ENCODE results near the gene WTIP. TPM values are rescaled to one million over a fixed set of nuclear protein-coding genes. Genes with fewer than 3 reads are reported as not detected.

WTIP gene
- polyA plus RNA-seq, 1 experiment = 60.9 TPM

DNA sequence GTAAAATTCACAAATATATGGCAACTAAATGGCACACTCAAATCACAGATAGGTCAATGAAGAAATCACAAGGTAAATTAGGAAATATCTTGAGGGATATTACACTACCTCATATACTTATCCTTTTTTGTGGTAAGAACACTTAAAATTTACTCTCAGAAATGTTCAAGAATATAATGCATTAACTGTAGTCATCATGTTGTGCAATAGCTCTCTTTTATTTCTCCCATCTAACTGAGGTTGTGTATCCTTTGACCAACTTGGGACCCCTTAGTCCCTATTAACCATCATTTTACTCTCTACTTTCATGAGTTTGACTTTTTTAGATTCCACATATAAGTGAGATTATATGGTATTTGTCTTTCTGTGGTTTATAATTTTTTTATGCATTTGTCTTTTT, 52.6 kb downstream of the WTIP start:
- H3K4me3 ChIP-seq (ENCODE audit: low read depth, low read length) = no peak overlapping the region
- H3K27me3 ChIP-seq (ENCODE audit: control insufficient read depth, insufficient read depth, low read length) = no peaks in the 10 kb centered on the region
- CTCF ChIA-PET = no interaction called here
- POLR2A ChIA-PET = no interaction called here
- TF ChIP-seq, protein P1, sequence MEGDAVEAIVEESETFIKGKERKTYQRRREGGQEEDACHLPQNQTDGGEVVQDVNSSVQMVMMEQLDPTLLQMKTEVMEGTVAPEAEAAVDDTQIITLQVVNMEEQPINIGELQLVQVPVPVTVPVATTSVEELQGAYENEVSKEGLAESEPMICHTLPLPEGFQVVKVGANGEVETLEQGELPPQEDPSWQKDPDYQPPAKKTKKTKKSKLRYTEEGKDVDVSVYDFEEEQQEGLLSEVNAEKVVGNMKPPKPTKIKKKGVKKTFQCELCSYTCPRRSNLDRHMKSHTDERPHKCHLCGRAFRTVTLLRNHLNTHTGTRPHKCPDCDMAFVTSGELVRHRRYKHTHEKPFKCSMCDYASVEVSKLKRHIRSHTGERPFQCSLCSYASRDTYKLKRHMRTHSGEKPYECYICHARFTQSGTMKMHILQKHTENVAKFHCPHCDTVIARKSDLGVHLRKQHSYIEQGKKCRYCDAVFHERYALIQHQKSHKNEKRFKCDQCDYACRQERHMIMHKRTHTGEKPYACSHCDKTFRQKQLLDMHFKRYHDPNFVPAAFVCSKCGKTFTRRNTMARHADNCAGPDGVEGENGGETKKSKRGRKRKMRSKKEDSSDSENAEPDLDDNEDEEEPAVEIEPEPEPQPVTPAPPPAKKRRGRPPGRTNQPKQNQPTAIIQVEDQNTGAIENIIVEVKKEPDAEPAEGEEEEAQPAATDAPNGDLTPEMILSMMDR (IDR thresholded peaks at IDR 0.05; ENCODE audit: insufficient read depth, low read depth, low read length) = no peak
- DNase-seq (ENCODE audit: low read depth) = no peak
- no peaks in the 10 kb centered on the region for H3K36me3 ChIP-seq (ENCODE audit: control insufficient read depth, insufficient read depth, low read length)

DNA sequence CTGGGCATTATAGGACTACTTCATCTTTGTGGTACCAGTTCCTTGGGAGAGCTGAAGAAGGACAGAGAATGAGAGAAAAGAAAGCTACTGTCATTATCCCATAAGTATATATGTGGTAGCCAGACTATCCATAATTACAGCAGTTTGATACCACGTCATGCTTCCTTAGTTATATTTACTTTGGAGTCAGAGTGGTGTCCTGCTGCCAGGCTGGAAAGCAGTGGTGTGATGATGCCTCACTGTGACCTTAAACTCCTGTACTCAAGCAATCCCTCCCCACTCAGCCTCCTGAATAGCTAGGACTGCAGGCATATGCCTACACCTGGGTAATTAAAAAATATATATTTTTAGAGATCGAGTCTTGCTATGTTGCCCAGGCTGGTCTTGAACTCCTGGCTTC, 57.8 kb downstream of the WTIP start:
- no peak for DNase-seq (ENCODE audit: low read depth)
- H3K4me3 ChIP-seq (ENCODE audit: low read depth, low read length) = no peak overlapping the region
- TF ChIP-seq, protein P1 (IDR thresholded peaks at IDR 0.05; ENCODE audit: insufficient read depth, low read depth, low read length) = no peak
- H3K36me3 ChIP-seq (ENCODE audit: control insufficient read depth, insufficient read depth, low read length) = no peaks in the 10 kb centered on the region
- POLR2A ChIA-PET = no interaction called here
- no peaks in the 10 kb centered on the region for H3K27me3 ChIP-seq (ENCODE audit: control insufficient read depth, insufficient read depth, low read length)
- CTCF ChIA-PET = no interaction called here

DNA sequence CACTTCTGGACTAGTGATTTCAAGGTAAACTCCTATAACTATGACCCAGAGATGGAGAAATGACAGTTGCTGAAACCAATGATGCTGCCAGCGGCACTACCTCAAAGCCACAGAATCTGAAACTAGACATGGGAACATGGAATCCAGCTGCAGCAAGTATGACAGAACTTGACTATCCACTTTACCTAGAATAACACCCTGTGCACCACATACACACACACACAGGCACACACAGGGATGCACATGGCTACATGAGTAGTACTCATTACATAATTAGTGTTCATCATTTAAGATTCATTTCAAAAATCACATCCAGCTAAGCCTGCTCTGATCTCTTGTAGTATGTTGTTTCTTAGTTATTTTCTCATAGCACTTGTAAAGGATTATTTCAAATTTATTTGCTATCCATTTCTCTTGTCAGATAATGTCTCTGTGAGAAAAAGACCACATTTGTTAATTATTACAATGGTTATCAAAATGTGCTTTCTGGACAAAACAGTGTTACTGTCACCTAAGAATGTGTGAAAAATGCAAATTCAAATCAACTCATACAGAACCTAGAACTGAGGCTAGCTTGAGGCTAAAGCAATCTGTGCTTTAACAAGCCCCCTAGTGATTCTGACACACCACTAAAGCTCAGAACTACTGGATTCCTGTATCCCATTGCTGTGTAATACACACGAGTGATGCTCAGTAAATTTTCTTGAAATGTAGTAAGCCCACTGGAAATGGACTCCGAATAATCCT, 59.4 kb downstream of the WTIP start:
- no peak for DNase-seq (ENCODE audit: low read depth)
- TF ChIP-seq, protein P1 (IDR thresholded peaks at IDR 0.05; ENCODE audit: insufficient read depth, low read depth, low read length) = no peak
- Histone ChIP-seq H3K27me3 (ENCODE audit: control insufficient read depth, insufficient read depth, low read length) (no peaks in the 10 kb centered on the region), H3K4me3 (ENCODE audit: low read depth, low read length) (no peak overlapping the region), H3K36me3 (ENCODE audit: control insufficient read depth, insufficient read depth, low read length) (no peaks in the 10 kb centered on the region)
- POLR2A ChIA-PET = no interaction called here
- CTCF ChIA-PET = no interaction called here

DNA sequence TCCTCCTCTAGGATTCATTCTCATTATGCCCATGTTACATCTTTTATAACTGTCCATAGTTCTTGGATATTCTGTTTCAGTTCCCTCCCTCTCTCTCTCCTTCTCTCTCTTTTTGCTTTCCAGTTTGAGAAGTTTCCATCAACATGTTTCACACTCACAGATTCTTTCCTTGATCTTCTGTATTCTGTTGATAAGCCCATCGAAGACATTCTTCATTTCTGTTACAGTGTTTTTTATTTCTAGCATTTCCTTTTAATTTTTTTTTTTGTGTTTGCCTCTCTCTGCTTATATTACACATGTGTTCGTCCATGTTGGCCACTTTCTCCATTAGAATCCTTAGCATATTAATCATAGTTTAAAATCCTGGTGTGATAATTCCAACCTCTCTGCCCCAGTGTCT, 68.3 kb downstream of the WTIP start:
- POLR2A ChIA-PET = no interaction called here
- Histone ChIP-seq H3K36me3 (ENCODE audit: control insufficient read depth, insufficient read depth, low read length) (no peaks in the 10 kb centered on the region), H3K27me3 (ENCODE audit: control insufficient read depth, insufficient read depth, low read length) (no peaks in the 10 kb centered on the region), H3K4me3 (ENCODE audit: low read depth, low read length) (no peak overlapping the region)
- CTCF ChIA-PET = no interaction called here
- no peak for DNase-seq (ENCODE audit: low read depth)
- TF ChIP-seq, protein P1 (IDR thresholded peaks at IDR 0.05; ENCODE audit: insufficient read depth, low read depth, low read length) = no peak

DNA sequence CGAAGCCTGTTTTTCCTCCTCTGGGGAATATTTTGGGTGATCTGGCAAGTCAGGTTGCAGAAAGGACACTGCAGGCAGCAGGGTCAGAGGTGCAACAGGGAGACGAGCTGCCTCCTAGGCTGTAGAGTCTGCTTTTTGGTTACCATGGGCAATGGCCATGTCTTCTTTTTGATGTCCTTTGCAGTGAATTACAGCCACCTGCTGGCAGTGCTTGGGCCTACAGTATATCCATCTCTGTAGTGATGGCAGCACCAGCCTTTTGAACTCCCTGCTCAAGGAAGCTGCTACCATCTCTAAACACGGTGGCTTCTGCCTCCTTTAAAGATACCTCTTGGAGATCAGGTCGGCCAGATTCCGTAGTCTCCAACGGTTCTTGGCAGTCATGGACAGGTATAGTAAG, 73.9 kb downstream of the WTIP start:
- CTCF ChIA-PET = interaction anchor here (1.7 kb wide), 1 partner anchor 20 kb away, joined by 3 read pairs; no protein-coding TSS in a partner anchor
- 0 out of 2 replicates have a peak, but pooled peaks cover 1% of the 10 kb centered on the region for H3K27me3 ChIP-seq (ENCODE audit: control insufficient read depth, insufficient read depth, low read length)

More for the DNA sequence above, 73.9 kb downstream of the WTIP start:
- TF ChIP-seq, protein P1 (IDR thresholded peaks at IDR 0.05; ENCODE audit: insufficient read depth, low read depth, low read length) = peak; percentile 29; the same call in 1 of the 2 replicates
- Histone ChIP-seq H3K36me3 (ENCODE audit: control insufficient read depth, insufficient read depth, low read length) (no peaks in the 10 kb centered on the region), H3K4me3 (ENCODE audit: low read depth, low read length) (no peak overlapping the region)
- DNase-seq (ENCODE audit: low read depth) = no peak
- POLR2A ChIA-PET = no interaction called here
